Pancreas (tissue), 10 donors: ENCODE data around the gene RP9. TPM values are rescaled to one million over a fixed set of nuclear protein-coding genes. Genes with fewer than 3 reads are reported as not detected.

Experiments used
- ATAC-seq, 4 donors: fragments of 200-7000 bp; cut with Tn5 transposase; one replicate each; pipeline versions ENCODE4 v1.8.0 to v1.9.1; 2020; ENCODE audit warnings: mild to moderate bottlenecking in 4 of 4, moderate library complexity in 4 of 4
- DNase-seq, 6 donors: peaks; one replicate each; pipeline ENCODE4 v3.0.0-alpha.2; 2020
- FAIRE-seq: peaks from 2 replicates; lab custom pipeline; 2012; peaks lifted over from hg19 to GRCh38; lab: Jason Lieb, UNC
- H3K27ac ChIP-seq, 4 donors: fragments of 200-600 bp; sonication (generic); 1 replicate in 3 of 4; 2 replicates in 1 of 4; pipeline versions ENCODE4 v1.5.0 to v1.8.0; 2020
- H3K27me3 ChIP-seq, 4 donors: fragments of 200-600 bp; one replicate each; pipeline ENCODE4 v1.8.0; 2021
- H3K36me3 ChIP-seq, 3 donors: fragments of 200-600 bp; sonication (generic) in 1 of 3; one replicate each; pipeline versions ENCODE4 v1.5.0 to v1.8.0; 2020 to 2021
- H3K4me1 ChIP-seq, 3 donors: fragments of 200-600 bp; one replicate each; pipeline ENCODE4 v1.8.0; 2021
- H3K4me3 ChIP-seq, 4 donors: fragments of 200-600 bp; sonication (generic) in 2 of 4; one replicate each; pipeline versions ENCODE4 v1.5.0 to v1.8.0; 2020 to 2021
- H3K9me3 ChIP-seq, 4 donors: fragments of 200-600 bp; one replicate each; pipeline ENCODE4 v1.8.0; 2021
- CTCF ChIP-seq, 4 donors: fragments of 200-600 bp; sonication (generic) in 3 of 4; IDR thresholded peaks; one replicate each; pipeline versions ENCODE4 v1.5.0 to v1.8.0; 2021; ENCODE audit warnings: antibody characterized with exemption in 4 of 4
- WGBS, 2 donors: extraction: QIAGEN DNeasy Blood & Tissue Kit; methylation state at CpG; one replicate each; pipeline ENCODE4 v1.1.7; 2013; 5-methylcytosine and 5-hydroxymethylcytosine counted together
- intact Hi-C, 3 donors: fragments of 100-400 bp; cut with DNase I; formaldehyde crosslinking; loops; one replicate each; pipeline versions ENCODE4 v1.11.1 to v1.14.2; 2022
- polyA plus RNA-seq, 2 donors: library from polyadenylated mRNA; stranded (reverse); fragments of 200-250 nt; gene quantifications; one replicate each; pipeline ENCODE4 v1.2.3, GENCODE V29; 2013
- total RNA-seq, 6 donors: library from RNA; stranded (reverse); fragmentation: NEBNext Ultra II Directional in 4 of 6; extraction: Animal tissue kit (Norgen Biotek cat#: 25700) in 4 of 6; gene quantifications; one replicate each; pipeline versions ENCODE4 v1.2.1 to v1.2.4, GENCODE V29; 2021 to 2023
- donor health status: healthy with polysubstance abuse.
- donor health status: DM: no; HTN: no; CAD: no; lungs with moderate emphysema.
- donor health status: DM: no; HTN: no; CAD: no.
- donor health status: control.
- donor health status: control.
- donor health status: Bipolar disorder and iron deficiency.
- donor health status: DM: yes; HTN: yes; CAD: no.
- donor health status: DM: no; HTN: no; CAD: no.
- donor health status: DM: no; HTN: no; CAD: no.
- donor health status: DM: yes; HTN: yes; CAD: no.

RP9 gene
- total and polyA plus RNA-seq, 8 donors = 5.5 to 20.1 (median 7.1) TPM

GRCh38 chr7:33130184-33130583 lies 21.0 kb upstream of the RP9 start:
- Histone ChIP-seq H3K9me3 (no peaks in the 10 kb centered on the region), H3K27me3 (no peaks in the 10 kb centered on the region), H3K27ac (no peak overlapping the region), H3K36me3 (no peaks in the 10 kb centered on the region), H3K4me3 (peak overlapping the region in 3 of 4 donors; percentile 55 to 63 (median 58)), H3K4me1 (peaks cover 0 to 11% (median 10%) of the 10 kb centered on the region in 3 donors)
- intact Hi-C loops = no loop called here
- FAIRE-seq (no peak), DNase-seq (no peak), ATAC-seq (no peak)
- no peak for TF ChIP-seq CTCF (IDR thresholded peaks at IDR 0.05)
- 11 to 16% methylated on average over 3 of the region's 3 CpGs for WGBS, 2 donors

GRCh38 chr7:33129806-33130153 lies 20.6 kb upstream of the RP9 start:
- Histone ChIP-seq H3K4me1 (peaks cover 0 to 11% (median 10%) of the 10 kb centered on the region in 3 donors), H3K27me3 (no peaks in the 10 kb centered on the region), H3K4me3 (peak overlapping the region; percentile 53 to 63 (median 56)), H3K27ac (peak overlapping the region in 2 of 4 donors; percentile 79 to 89), H3K9me3 (no peaks in the 10 kb centered on the region), H3K36me3 (no peaks in the 10 kb centered on the region)
- FAIRE-seq = no peak
- 0 to 1% methylated on average over 11 of the region's 11 CpGs for WGBS, 2 donors
- ATAC-seq = peak; percentile 3 to 22 (median 14)
- TF ChIP-seq CTCF (IDR thresholded peaks at IDR 0.05) = no peak
- DNase-seq = no peak
- intact Hi-C loops = no loop called here

GRCh38 chr7:33128990-33129805 lies 20.0 kb upstream of the RP9 start, which contains the start of gene BBS9:
Gene BBS9 (plus strand): TSS chr7:33129564. CDS start chr7:33146253, 16,689 bp downstream.
- Histone ChIP-seq H3K27me3 (no peaks in the 10 kb centered on the region), H3K4me3 (peak within 1 kb of the TSS; percentile 53 to 63 (median 56)), H3K36me3 (no peaks in the 10 kb centered on the region), H3K9me3 (no peaks in the 10 kb centered on the region), H3K4me1 (peaks cover 0 to 11% (median 10%) of the 10 kb centered on the region in 3 donors), H3K27ac (peak within 1 kb of the TSS; percentile 39 to 89 (median 66))
- TF ChIP-seq CTCF (IDR thresholded peaks at IDR 0.05) = no peak
- no peak for FAIRE-seq
- ATAC-seq = peak; percentile 98 to 100 (median 99)
- DNase-seq = peak; percentile 89 to 97 (median 95)
- WGBS, 2 donors = 0% methylated on average over 57 of the region's 57 CpGs
- intact Hi-C loops = no loop called here

- Histone ChIP-seq H3K4me1 (peaks cover 0 to 11% (median 10%) of the 10 kb centered on the region in 3 donors), H3K4me3 (peak overlapping the region; percentile 53 to 63 (median 56)), H3K27me3 (no peaks in the 10 kb centered on the region), H3K36me3 (no peaks in the 10 kb centered on the region), H3K27ac (peak overlapping the region; percentile 39 to 89 (median 66)), H3K9me3 (no peaks in the 10 kb centered on the region)
- no peak for TF ChIP-seq CTCF (IDR thresholded peaks at IDR 0.05)
- ATAC-seq (no peak), DNase-seq (no peak), FAIRE-seq (no peak)
- intact Hi-C loops = no loop called here
- WGBS, 2 donors = 1% methylated on average over 3 of the region's 3 CpGs
Observed at GRCh38 chr7:33128631-33128989, 19.4 kb upstream of the RP9 start.

GRCh38 chr7:33127085-33127484 lies 17.9 kb upstream of the RP9 start:
- Histone ChIP-seq H3K36me3 (no peaks in the 10 kb centered on the region), H3K4me3 (no peak overlapping the region), H3K27me3 (no peaks in the 10 kb centered on the region), H3K4me1 (peaks cover 0 to 11% (median 10%) of the 10 kb centered on the region in 3 donors), H3K9me3 (no peaks in the 10 kb centered on the region), H3K27ac (no peak overlapping the region)
- ATAC-seq = no peak
- no peak for DNase-seq
- intact Hi-C loops = no loop called here
- 44 to 53% methylated on average over 2 of the region's 2 CpGs for WGBS, 2 donors
- no peak for FAIRE-seq
- no peak for TF ChIP-seq CTCF (IDR thresholded peaks at IDR 0.05)
